Measurements from ENCODE around the gene SYT9.

GRCh38 chr11:7332451-7332850 lies 80.7 kb downstream of the SYT9 start:
- TF ChIP-seq SIN3A (IDR thresholded peaks at IDR 0.05; ENCODE audit: borderline replicate concordance, low read depth, low read length) (no peak), CTCF (IDR thresholded peaks at IDR 0.05) (no peak), REST (IDR thresholded peaks at IDR 0.05; ENCODE audit: low read depth, low read length) (no peak), EZH2phosphoT487 (IDR thresholded peaks at IDR 0.05; ENCODE audit: borderline replicate concordance, low read depth) (no peak), ZBTB33 (IDR thresholded peaks at IDR 0.05; ENCODE audit: borderline replicate concordance, low read depth) (no peak), TAF1 (IDR thresholded peaks at IDR 0.05; ENCODE audit: borderline replicate concordance, low read depth, low read length) (no peak), POLR2AphosphoS5 (IDR thresholded peaks at IDR 0.05; ENCODE audit: low read depth, low read length) (no peak), GATA2 (CRISPR knock-in tag; IDR thresholded peaks at IDR 0.05) (no peak), EP300 (IDR thresholded peaks at IDR 0.05; ENCODE audit: borderline replicate concordance in 1 of 2, low read depth in 1 of 2, low read length in 1 of 2) (no peak), RFX5 (IDR thresholded peaks at IDR 0.05; ENCODE audit: low read length) (no peak), CHD2 (IDR thresholded peaks at IDR 0.05; ENCODE audit: low read length, partially characterized antibody) (no peak), JUND (IDR thresholded peaks at IDR 0.05) (no peak), PBX3 (IDR thresholded peaks at IDR 0.05) (no peak)
